ENCODE data around the gene TSACC. TPM values are rescaled to one million over a fixed set of nuclear protein-coding genes. Genes with fewer than 3 reads are reported as not detected.

TSACC gene
- total RNA-seq, 1 donor from 2014 or later: 0.65 TPM

GRCh38 chr1:156391701-156392100 lies 53.4 kb downstream of the TSACC start:
- H3K4me1 Mint-ChIP-seq (ENCODE audit: low read depth): no peaks in the 10 kb centered on the region
- TF ChIP-seq, protein P1, sequence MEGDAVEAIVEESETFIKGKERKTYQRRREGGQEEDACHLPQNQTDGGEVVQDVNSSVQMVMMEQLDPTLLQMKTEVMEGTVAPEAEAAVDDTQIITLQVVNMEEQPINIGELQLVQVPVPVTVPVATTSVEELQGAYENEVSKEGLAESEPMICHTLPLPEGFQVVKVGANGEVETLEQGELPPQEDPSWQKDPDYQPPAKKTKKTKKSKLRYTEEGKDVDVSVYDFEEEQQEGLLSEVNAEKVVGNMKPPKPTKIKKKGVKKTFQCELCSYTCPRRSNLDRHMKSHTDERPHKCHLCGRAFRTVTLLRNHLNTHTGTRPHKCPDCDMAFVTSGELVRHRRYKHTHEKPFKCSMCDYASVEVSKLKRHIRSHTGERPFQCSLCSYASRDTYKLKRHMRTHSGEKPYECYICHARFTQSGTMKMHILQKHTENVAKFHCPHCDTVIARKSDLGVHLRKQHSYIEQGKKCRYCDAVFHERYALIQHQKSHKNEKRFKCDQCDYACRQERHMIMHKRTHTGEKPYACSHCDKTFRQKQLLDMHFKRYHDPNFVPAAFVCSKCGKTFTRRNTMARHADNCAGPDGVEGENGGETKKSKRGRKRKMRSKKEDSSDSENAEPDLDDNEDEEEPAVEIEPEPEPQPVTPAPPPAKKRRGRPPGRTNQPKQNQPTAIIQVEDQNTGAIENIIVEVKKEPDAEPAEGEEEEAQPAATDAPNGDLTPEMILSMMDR (IDR thresholded peaks at IDR 0.05; ENCODE audit: unreplicated experiment): no peak
- H3K9me3 Mint-ChIP-seq (ENCODE audit: low read depth): no peaks in the 10 kb centered on the region
- H3K36me3 Mint-ChIP-seq (ENCODE audit: insufficient read depth): no peaks in the 10 kb centered on the region
- DNase-seq (ENCODE audit: low spot score, unreplicated experiment): no peak
- H3K27ac Mint-ChIP-seq: no peak overlapping the region
- no peak overlapping the region for H3K4me3 Mint-ChIP-seq (ENCODE audit: low read depth)
- peaks cover 66% of the 10 kb centered on the region for H3K27me3 Mint-ChIP-seq

DNA sequence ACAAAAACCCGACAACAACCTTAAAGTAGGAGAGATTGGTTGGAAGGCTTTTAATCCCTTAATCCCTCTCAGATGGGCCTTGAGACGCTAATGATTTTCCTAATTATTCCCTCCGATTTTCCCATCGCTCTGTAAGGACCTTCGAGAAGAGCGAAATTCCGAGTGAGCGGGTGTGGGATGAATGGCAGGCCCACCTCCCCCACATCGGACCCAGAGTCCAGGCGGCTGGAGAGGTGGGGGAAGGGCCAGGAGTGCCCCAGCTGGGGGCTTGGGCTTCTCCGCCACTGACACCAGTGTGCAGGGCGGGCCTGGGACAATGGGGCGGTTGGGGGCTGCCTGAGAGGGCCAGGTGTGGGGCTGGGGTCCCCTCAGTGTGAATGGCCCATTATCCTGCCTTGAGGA lies 54.1 kb downstream of the TSACC start:
- H3K4me1 Mint-ChIP-seq (ENCODE audit: low read depth): no peaks in the 10 kb centered on the region
- no peaks in the 10 kb centered on the region for H3K36me3 Mint-ChIP-seq (ENCODE audit: insufficient read depth)
- no peak overlapping the region for H3K4me3 Mint-ChIP-seq (ENCODE audit: low read depth)
- TF ChIP-seq, protein P1 (IDR thresholded peaks at IDR 0.05; ENCODE audit: unreplicated experiment): no peak
- H3K27me3 Mint-ChIP-seq: peaks cover 59% of the 10 kb centered on the region
- no peak overlapping the region for H3K27ac Mint-ChIP-seq
- H3K9me3 Mint-ChIP-seq (ENCODE audit: low read depth): no peaks in the 10 kb centered on the region
- DNase-seq (ENCODE audit: low spot score, unreplicated experiment): no peak

GRCh38 chr1:156393095-156393494 lies 54.8 kb downstream of the TSACC start:
- H3K27me3 Mint-ChIP-seq: peaks cover 52% of the 10 kb centered on the region
- no peak overlapping the region for H3K4me3 Mint-ChIP-seq (ENCODE audit: low read depth)
- no peak for DNase-seq (ENCODE audit: low spot score, unreplicated experiment)
- H3K36me3 Mint-ChIP-seq (ENCODE audit: insufficient read depth): no peaks in the 10 kb centered on the region
- no peaks in the 10 kb centered on the region for H3K4me1 Mint-ChIP-seq (ENCODE audit: low read depth)
- TF ChIP-seq, protein P1 (IDR thresholded peaks at IDR 0.05; ENCODE audit: unreplicated experiment): no peak
- no peak overlapping the region for H3K27ac Mint-ChIP-seq
- no peaks in the 10 kb centered on the region for H3K9me3 Mint-ChIP-seq (ENCODE audit: low read depth)

GRCh38 chr1:156394082-156394481 lies 55.8 kb downstream of the TSACC start:
- H3K36me3 Mint-ChIP-seq (ENCODE audit: insufficient read depth): no peaks in the 10 kb centered on the region
- H3K4me1 Mint-ChIP-seq (ENCODE audit: low read depth): no peaks in the 10 kb centered on the region
- H3K27me3 Mint-ChIP-seq: peaks cover 52% of the 10 kb centered on the region
- H3K9me3 Mint-ChIP-seq (ENCODE audit: low read depth): no peaks in the 10 kb centered on the region
- no peak overlapping the region for H3K27ac Mint-ChIP-seq
- no peak overlapping the region for H3K4me3 Mint-ChIP-seq (ENCODE audit: low read depth)
- no peak for DNase-seq (ENCODE audit: low spot score, unreplicated experiment)
- TF ChIP-seq, protein P1 (IDR thresholded peaks at IDR 0.05; ENCODE audit: unreplicated experiment): no peak

DNA sequence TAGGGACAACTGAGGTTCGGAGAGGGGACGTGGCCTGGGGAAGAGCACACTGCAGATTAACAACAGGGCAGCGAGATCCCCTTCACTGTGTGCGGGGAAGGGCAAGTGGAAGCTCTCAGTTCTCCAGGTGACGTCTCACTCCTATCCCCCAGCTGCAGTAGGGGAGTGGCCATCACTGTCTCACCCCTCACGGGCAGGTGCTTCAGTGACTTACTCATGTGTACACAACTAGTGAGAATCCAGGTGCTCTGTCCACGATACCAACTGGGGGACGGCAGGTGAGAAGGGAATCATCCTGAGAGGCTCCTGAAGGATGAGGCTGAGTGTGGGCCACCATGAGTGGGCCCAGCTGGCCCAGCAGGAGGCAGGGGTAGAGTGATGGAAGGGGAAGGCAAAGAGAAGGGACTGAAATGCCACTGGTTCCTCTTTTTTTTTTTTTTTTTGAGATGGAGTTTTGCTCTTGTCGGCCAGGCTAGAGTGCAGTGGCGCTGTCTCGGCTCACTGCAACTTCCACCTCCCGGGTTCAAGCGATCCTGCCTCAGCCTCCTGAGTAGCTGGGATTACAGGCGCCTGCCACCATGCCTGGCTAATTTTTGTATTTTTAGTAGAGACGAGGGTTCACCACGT lies 56.6 kb downstream of the TSACC start:
- DNase-seq (ENCODE audit: low spot score, unreplicated experiment): no peak
- H3K4me1 Mint-ChIP-seq (ENCODE audit: low read depth): no peaks in the 10 kb centered on the region
- no peak overlapping the region for H3K27ac Mint-ChIP-seq
- H3K36me3 Mint-ChIP-seq (ENCODE audit: insufficient read depth): no peaks in the 10 kb centered on the region
- no peak overlapping the region for H3K4me3 Mint-ChIP-seq (ENCODE audit: low read depth)
- peaks cover 52% of the 10 kb centered on the region for H3K27me3 Mint-ChIP-seq
- TF ChIP-seq, protein P1 (IDR thresholded peaks at IDR 0.05; ENCODE audit: unreplicated experiment): no peak
- no peaks in the 10 kb centered on the region for H3K9me3 Mint-ChIP-seq (ENCODE audit: low read depth)

Other genes with a start within 250 kb of the TSACC start
- 83.5 and 92.7 TPM in 2 replicates for gene LMNA, start 223.8 kb upstream of the TSACC start, total RNA-seq
- gene SEMA4A, start 184.9 kb upstream of the TSACC start, total RNA-seq: 2.1 and 3.7 TPM in 2 replicates
- 14.3 and 20.4 TPM in 2 replicates for gene SLC25A44, start 144.4 kb upstream of the TSACC start, total RNA-seq
- gene PMF1, start 125.5 kb upstream of the TSACC start, total RNA-seq: 77.7 and 80.9 TPM in 2 replicates
- gene BGLAP, start 96.3 kb upstream of the TSACC start, total RNA-seq: 4.8 and 5.8 TPM in 2 replicates
- gene PAQR6, start 90.5 kb upstream of the TSACC start, total RNA-seq: 21.5 and 22.3 TPM in 2 replicates
- gene SMG5, start 55.7 kb upstream of the TSACC start, total RNA-seq: 114 TPM in 2 replicates
- gene TMEM79, start 54.2 kb upstream of the TSACC start, total RNA-seq: 5.1 and 5.9 TPM in 2 replicates
- 57.1 and 59.3 TPM in 2 replicates for gene GLMP, start 42.8 kb upstream of the TSACC start, total RNA-seq
- 0.46 TPM in 1 of 2 replicates, not detected in the other for gene VHLL, start 39.2 kb upstream of the TSACC start, total RNA-seq
- 260 and 270 TPM in 2 replicates for gene CCT3, start 234 bp upstream of the TSACC start, total RNA-seq
- gene RHBG, start 30.7 kb downstream of the TSACC start, total RNA-seq: 0.36 and 0.71 TPM in 2 replicates
- 20.2 and 26.6 TPM in 2 replicates for gene MEF2D, start 162.2 kb downstream of the TSACC start, total RNA-seq
- gene IQGAP3, start 234.0 kb downstream of the TSACC start, total RNA-seq: 29.6 and 32.4 TPM in 2 replicates
- not detected in 2 replicates for gene TTC24, start 241.2 kb downstream of the TSACC start, total RNA-seq

All from progenitor cell of endocrine pancreas (in vitro differentiated cells).